Panc1 (cell line): ENCODE results near the gene LRMDA. TPM values are rescaled to one million over a fixed set of nuclear protein-coding genes. Genes with fewer than 3 reads are reported as not detected.
A peak's percentile ranks its signal among the peaks of the same experiment; 100 is the strongest.

ENCODE experiments used
- ATAC-seq: fragments of 200-7000 bp; cut with Tn5 transposase; 2 replicates; pipeline ENCODE4 v1.9.1; 2020; ENCODE audit warnings: mild to moderate bottlenecking, moderate library complexity
- BruUV-seq: library from RNA; stranded (reverse); fragments of 400-500 nt; replicated peaks from 2 replicates; lab custom pipeline; 2021; lab: Mats Ljungman, UMichigan
- CTCF ChIA-PET: fragments of 300-600 bp; sonication (Branson Sonifier 250); formaldehyde crosslinking; loops from one replicate; lab custom pipeline; 2022; ENCODE audit warnings: antibody characterized with exemption; lab: Charles Lee
- POLR2A ChIA-PET: fragments of 300-600 bp; sonication (Branson Sonifier 250); formaldehyde crosslinking; loops from one replicate; lab custom pipeline; 2022; ENCODE audit warnings: antibody characterized with exemption; lab: Charles Lee
- DNase-seq: peaks from one replicate; pipeline ENCODE4 v3.0.0-alpha.2; 2010; ENCODE audit warnings: low read depth, low spot score
- H3K27ac ChIP-seq: 2 replicates; pipeline ENCODE4 v1.5.1; 2011; ENCODE audit warnings: mild to moderate bottlenecking, low read length, inconsistent platforms
- H3K27me3 ChIP-seq: fragments of 200-500 bp; sonication (Bioruptor generic); 2 replicates; pipeline ENCODE4 v1.6.0; 2014; ENCODE audit warnings: low read length, inconsistent platforms; ENCODE audit not compliant: control insufficient read depth, insufficient read depth
- H3K36me3 ChIP-seq: fragments of 200-500 bp; sonication (Bioruptor generic); 2 replicates; pipeline ENCODE4 v1.5.1; 2014; ENCODE audit warnings: inconsistent platforms, mild to moderate bottlenecking, low read length, moderate library complexity; ENCODE audit not compliant: control insufficient read depth, insufficient read depth
- H3K4me1 ChIP-seq: 2 replicates; pipeline ENCODE4 v1.5.1; 2011; ENCODE audit warnings: inconsistent platforms, mild to moderate bottlenecking, low read length, moderate library complexity; ENCODE audit not compliant: control insufficient read depth, insufficient read depth
- H3K4me3 ChIP-seq, 2 experiments: 2 replicates each; pipeline ENCODE4 v1.5.1; 2011 to 2012; ENCODE audit warnings: low read depth in 2 of 2, low read length in 2 of 2, mild to moderate bottlenecking in 2 of 2, inconsistent platforms in 1 of 2, moderate library complexity in 1 of 2
- H3K9me3 ChIP-seq: fragments of 200-500 bp; sonication (Bioruptor generic); 2 replicates; pipeline ENCODE4 v1.5.1; 2014; ENCODE audit warnings: low read depth, mild to moderate bottlenecking, inconsistent platforms, low read length, moderate library complexity; ENCODE audit not compliant: control insufficient read depth, insufficient read depth
- POLR2AphosphoS5 ChIP-seq: IDR thresholded peaks from 2 replicates; pipeline ENCODE4 v1.6.1; 2012; ENCODE audit warnings: mild to moderate bottlenecking, low read depth, low read length, moderate library complexity
- SIN3A ChIP-seq: IDR thresholded peaks from 2 replicates; pipeline ENCODE4 v1.6.1; 2012; ENCODE audit warnings: low read depth, mild to moderate bottlenecking, low read length, moderate library complexity, borderline replicate concordance; ENCODE audit not compliant: insufficient read depth
- TCF7L2 ChIP-seq: IDR thresholded peaks from 2 replicates; pipeline ENCODE4 v1.6.1; 2011; ENCODE audit warnings: mild to moderate bottlenecking, low read depth, low read length, inconsistent platforms
- in situ Hi-C: cut with HindIII; loops from 2 replicates; pipeline ENCODE4 v1.10.0; 2016; ENCODE audit warnings: low sequenced_read_pairs, low pct_unique_long_range_greater_than_20kb
- intact Hi-C: fragments of 100-400 bp; cut with micrococcal nuclease; formaldehyde crosslinking; loops from one replicate; pipeline ENCODE4 v1.10.0; 2022; ENCODE audit not compliant: unreplicated experiment
- total RNA-seq: library from RNA; stranded (reverse); gene quantifications from one replicate; pipeline ENCODE4 v1.2.1, GENCODE V29; 2021; ENCODE audit not compliant: unreplicated experiment
- TF ChIP-seq, protein P1 (sequence below), 2 experiments: IDR thresholded peaks; 2 replicates each; pipeline ENCODE4 v1.6.1; 2011 to 2012; ENCODE audit warnings: low read depth in 2 of 2, control low read depth in 1 of 2, low read length in 1 of 2, mild to moderate bottlenecking in 1 of 2, moderate library complexity in 1 of 2; ENCODE audit not compliant: insufficient read depth in 1 of 2
- TF ChIP-seq, protein P2 (sequence below): fragments of 450-650 bp; IDR thresholded peaks from 2 replicates; pipeline ENCODE4 v1.5.1; 2017; ENCODE audit warnings: mild to moderate bottlenecking

Gene LRMDA
- total RNA-seq, 1 experiment from 2014 or later: 1.2 TPM

DNA sequence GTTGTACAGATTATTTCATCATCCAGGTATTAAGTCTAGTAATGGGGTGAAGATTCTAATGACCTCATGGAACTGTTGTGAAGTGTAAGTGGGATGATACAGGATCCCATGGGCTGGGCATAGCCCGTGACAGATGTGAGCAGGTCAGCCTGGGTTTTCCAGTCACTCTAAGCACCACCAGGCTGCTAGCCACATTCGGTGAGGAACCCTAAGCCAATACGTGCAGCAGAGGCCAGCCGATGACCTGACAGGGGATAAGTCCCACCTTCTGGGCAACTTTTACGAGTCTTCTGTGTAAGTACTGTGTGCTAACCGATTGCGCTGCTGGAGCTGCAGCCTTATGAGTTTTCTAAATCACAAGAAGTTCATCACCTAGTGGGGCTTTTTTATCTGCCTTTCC lies 37.2 kb upstream of the LRMDA start:
- TF ChIP-seq SIN3A (no peak), TCF7L2 (no peak), POLR2AphosphoS5 (no peak)
- TF ChIP-seq, protein P1, sequence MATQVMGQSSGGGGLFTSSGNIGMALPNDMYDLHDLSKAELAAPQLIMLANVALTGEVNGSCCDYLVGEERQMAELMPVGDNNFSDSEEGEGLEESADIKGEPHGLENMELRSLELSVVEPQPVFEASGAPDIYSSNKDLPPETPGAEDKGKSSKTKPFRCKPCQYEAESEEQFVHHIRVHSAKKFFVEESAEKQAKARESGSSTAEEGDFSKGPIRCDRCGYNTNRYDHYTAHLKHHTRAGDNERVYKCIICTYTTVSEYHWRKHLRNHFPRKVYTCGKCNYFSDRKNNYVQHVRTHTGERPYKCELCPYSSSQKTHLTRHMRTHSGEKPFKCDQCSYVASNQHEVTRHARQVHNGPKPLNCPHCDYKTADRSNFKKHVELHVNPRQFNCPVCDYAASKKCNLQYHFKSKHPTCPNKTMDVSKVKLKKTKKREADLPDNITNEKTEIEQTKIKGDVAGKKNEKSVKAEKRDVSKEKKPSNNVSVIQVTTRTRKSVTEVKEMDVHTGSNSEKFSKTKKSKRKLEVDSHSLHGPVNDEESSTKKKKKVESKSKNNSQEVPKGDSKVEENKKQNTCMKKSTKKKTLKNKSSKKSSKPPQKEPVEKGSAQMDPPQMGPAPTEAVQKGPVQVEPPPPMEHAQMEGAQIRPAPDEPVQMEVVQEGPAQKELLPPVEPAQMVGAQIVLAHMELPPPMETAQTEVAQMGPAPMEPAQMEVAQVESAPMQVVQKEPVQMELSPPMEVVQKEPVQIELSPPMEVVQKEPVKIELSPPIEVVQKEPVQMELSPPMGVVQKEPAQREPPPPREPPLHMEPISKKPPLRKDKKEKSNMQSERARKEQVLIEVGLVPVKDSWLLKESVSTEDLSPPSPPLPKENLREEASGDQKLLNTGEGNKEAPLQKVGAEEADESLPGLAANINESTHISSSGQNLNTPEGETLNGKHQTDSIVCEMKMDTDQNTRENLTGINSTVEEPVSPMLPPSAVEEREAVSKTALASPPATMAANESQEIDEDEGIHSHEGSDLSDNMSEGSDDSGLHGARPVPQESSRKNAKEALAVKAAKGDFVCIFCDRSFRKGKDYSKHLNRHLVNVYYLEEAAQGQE (IDR thresholded peaks at IDR 0.05; ENCODE audit: insufficient read depth in 1 of 2, low read depth in 2 of 2, low read length in 1 of 2): no peak
- TF ChIP-seq, protein P2, sequence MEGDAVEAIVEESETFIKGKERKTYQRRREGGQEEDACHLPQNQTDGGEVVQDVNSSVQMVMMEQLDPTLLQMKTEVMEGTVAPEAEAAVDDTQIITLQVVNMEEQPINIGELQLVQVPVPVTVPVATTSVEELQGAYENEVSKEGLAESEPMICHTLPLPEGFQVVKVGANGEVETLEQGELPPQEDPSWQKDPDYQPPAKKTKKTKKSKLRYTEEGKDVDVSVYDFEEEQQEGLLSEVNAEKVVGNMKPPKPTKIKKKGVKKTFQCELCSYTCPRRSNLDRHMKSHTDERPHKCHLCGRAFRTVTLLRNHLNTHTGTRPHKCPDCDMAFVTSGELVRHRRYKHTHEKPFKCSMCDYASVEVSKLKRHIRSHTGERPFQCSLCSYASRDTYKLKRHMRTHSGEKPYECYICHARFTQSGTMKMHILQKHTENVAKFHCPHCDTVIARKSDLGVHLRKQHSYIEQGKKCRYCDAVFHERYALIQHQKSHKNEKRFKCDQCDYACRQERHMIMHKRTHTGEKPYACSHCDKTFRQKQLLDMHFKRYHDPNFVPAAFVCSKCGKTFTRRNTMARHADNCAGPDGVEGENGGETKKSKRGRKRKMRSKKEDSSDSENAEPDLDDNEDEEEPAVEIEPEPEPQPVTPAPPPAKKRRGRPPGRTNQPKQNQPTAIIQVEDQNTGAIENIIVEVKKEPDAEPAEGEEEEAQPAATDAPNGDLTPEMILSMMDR: no peak
- no peak for DNase-seq
- Histone ChIP-seq H3K36me3 (no peaks in the 10 kb centered on the region; the same call in 1 of the 2 replicates), H3K4me3 (no peak overlapping the region), H3K27ac (no peak overlapping the region), H3K27me3 (peaks cover 21% of the 10 kb centered on the region), H3K4me1 (no peaks in the 10 kb centered on the region), H3K9me3 (no peaks in the 10 kb centered on the region)
- no TSS peak for BruUV-seq
- ChIA-PET CTCF (no interaction called here), POLR2A (no interaction called here)
- ATAC-seq: no peak
- in situ Hi-C loops (no loop called here), intact Hi-C loops (no loop called here)

DNA sequence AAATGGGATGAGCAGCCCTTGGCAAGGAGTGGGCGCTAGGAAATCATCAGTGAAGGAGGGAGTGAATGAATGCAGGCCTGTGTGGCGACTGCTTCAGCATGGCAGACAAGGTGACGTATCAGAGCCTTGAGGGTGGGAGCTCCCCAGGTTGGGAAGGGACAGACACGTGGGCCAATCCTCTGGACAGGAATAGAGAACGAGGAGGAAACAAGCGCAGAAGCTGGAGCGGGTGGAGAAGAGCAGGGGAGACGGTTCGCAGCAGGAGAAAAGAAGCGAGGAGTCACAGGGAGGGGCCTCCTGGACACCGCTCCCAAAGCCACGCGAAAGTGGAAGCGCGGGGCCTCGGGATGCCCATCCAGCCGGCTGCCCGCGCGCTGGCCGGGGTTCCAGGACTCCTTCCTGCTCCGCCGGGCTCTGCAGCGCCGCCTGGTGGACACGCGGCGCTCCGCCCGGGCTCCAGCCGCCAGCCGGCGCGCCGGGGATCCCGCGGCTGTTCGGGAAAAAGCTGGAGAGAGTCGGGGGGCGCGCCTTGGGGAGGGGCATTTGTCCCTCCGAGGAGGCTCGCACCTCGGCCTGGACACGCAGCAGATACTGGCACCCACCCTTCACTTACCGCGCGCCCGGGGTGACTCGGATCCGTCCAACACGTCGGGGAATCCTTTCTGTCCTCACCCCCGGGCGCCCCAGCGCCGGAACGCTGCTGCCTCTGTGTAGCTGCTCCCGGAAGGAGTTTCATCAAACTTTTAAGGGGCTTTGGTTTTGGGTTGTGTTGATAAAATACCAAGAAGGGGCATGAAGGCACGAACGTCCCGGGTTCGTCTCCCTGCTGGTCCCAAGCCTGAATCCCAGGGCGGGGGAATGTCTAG lies 36.1 kb upstream of the LRMDA start:
- DNase-seq (no peak), ATAC-seq (peak; percentile 47)
- in situ Hi-C loops (no loop called here), intact Hi-C loops (no loop called here)
- peaks cover 2% of the 10 kb centered on the region for H3K36me3 ChIP-seq
- no peaks in the 10 kb centered on the region for H3K9me3 ChIP-seq
- CTCF ChIA-PET: interaction anchor here (0.6 kb wide), 2 partner anchors 212 to 862 kb away, joined by 3 read pairs; no protein-coding TSS in a partner anchor
- peak overlapping the region; percentile 74 for H3K27ac ChIP-seq
- POLR2A ChIA-PET: no interaction called here
- no TSS peak for BruUV-seq
- peaks cover 2% of the 10 kb centered on the region; the same call in 1 of the 2 replicates for H3K4me1 ChIP-seq
- TF ChIP-seq TCF7L2: no peak
- TF ChIP-seq, protein P2: peak; percentile 100
- TF ChIP-seq, protein P1 (IDR thresholded peaks at IDR 0.05; ENCODE audit: insufficient read depth in 1 of 2, low read depth in 2 of 2, low read length in 1 of 2): no peak
- H3K27me3 ChIP-seq: peaks cover 23% of the 10 kb centered on the region
- H3K4me3 ChIP-seq: peak overlapping the region; percentile 54 to 61
